Heart left ventricle (tissue), 13 donors: ENCODE results near the gene AGFG2.

Source experiments
- CTCF ChIP-seq, 12 donors: fragments of 200-600 bp; sonication (generic) in 4 of 12; IDR thresholded peaks; one replicate each; pipeline versions ENCODE4 v1.5.0 to v1.8.0; 2018 to 2022; ENCODE audit warnings: antibody characterized with exemption in 12 of 12, mild to moderate bottlenecking in 5 of 12
- POLR2A ChIP-seq, 2 donors: fragments of 450-650 bp; IDR thresholded peaks; one replicate each; pipeline ENCODE4 v1.6.1; 2017; ENCODE audit warnings: antibody characterized with exemption in 2 of 2, mild to moderate bottlenecking in 2 of 2, moderate library complexity in 2 of 2
- donor health status: ischemic (EF 13 %, LVEDD 7.1; RV severe dilation, severe dysfunction).
- donor health status: DM: no; HTN: yes; CAD: no.
- donor health status: DM: no; HTN: no; CAD: no.
- donor health status: ischemic (EF 25% LVEDD 6.9; RV normal size, moderate dysfunction).
- donor health status: ischemic (EF 25% LVEDD 5.7; RV mildly dilated, moderate dysfunction).
- donor health status: ischemic (EF 35%, LVEDD 5.7; RV mildly dilated, moderate dysfunction).
- donor health status: nonischemic (EF 11% LVEDD 7.7; RV severe dilation, severe dysfunction).
- donor health status: DM: yes; HTN: yes; CAD: no.
- donor health status: PGD.
- donor health status: ischemic (EF 29% LVEDD 5.4; RV normal size, mild dysfunction).
- donor health status: nonischemic (EF 23%, LVEDD 6.1; RV moderate dilation, normal function).

- no peak for TF ChIP-seq CTCF (IDR thresholded peaks at IDR 0.05)
- TF ChIP-seq POLR2A (IDR thresholded peaks at IDR 0.05) = no peak
These were observed 44.4 kb downstream of the AGFG2 start for GRCh38 chr7:100583132-100584053.
